Neural crest cell (in vitro differentiated cells): Measurements from ENCODE around the gene REC8. TPM values are rescaled to one million over a fixed set of nuclear protein-coding genes. Genes with fewer than 3 reads are reported as not detected.
"Not testable (repeated sequence)": the region's sequence is repeated elsewhere in the genome, so short reads cannot be mapped to it uniquely, and the experiment has no call there.

ENCODE experiments used
- DNase-seq: peaks from one replicate; pipeline ENCODE4 v3.0.0; 2021; ENCODE audit warnings: low read depth, mixed read lengths, low spot score
- H3K27ac Mint-ChIP-seq: one replicate; pipeline ENCODE4 v1.8.0; 2021; ENCODE audit warnings: mild to moderate bottlenecking, mixed read lengths; ENCODE audit not compliant: unreplicated experiment
- H3K27me3 Mint-ChIP-seq: 2 replicates; pipeline ENCODE4 v1.8.0; 2021; ENCODE audit warnings: low read depth, mild to moderate bottlenecking, mixed read lengths
- H3K36me3 Mint-ChIP-seq: 2 replicates; pipeline ENCODE4 v1.8.0; 2021; ENCODE audit warnings: low read depth, mild to moderate bottlenecking, mixed read lengths
- H3K4me1 Mint-ChIP-seq: 2 replicates; pipeline ENCODE4 v1.8.0; 2021; ENCODE audit warnings: mixed read lengths
- H3K4me3 Mint-ChIP-seq: one replicate; pipeline ENCODE4 v1.8.0; 2021; ENCODE audit warnings: mild to moderate bottlenecking, mixed read lengths
- H3K9me3 Mint-ChIP-seq: 2 replicates; pipeline ENCODE4 v1.8.0; 2021; ENCODE audit warnings: mixed read lengths
- total RNA-seq: library from RNA; stranded (reverse); gene quantifications from 2 replicates; pipeline ENCODE4 v1.2.1, GENCODE V29; 2021
- TF ChIP-seq, protein P1 (sequence below): fragments of 200-600 bp; sonication (generic); conservative IDR thresholded peaks from 2 replicates; pipeline ENCODE4 v1.5.0; 2021; ENCODE audit warnings: antibody characterized with exemption, mild to moderate bottlenecking

Gene REC8
- total RNA-seq, 1 donor from 2014 or later, result 160 TPM

DNA sequence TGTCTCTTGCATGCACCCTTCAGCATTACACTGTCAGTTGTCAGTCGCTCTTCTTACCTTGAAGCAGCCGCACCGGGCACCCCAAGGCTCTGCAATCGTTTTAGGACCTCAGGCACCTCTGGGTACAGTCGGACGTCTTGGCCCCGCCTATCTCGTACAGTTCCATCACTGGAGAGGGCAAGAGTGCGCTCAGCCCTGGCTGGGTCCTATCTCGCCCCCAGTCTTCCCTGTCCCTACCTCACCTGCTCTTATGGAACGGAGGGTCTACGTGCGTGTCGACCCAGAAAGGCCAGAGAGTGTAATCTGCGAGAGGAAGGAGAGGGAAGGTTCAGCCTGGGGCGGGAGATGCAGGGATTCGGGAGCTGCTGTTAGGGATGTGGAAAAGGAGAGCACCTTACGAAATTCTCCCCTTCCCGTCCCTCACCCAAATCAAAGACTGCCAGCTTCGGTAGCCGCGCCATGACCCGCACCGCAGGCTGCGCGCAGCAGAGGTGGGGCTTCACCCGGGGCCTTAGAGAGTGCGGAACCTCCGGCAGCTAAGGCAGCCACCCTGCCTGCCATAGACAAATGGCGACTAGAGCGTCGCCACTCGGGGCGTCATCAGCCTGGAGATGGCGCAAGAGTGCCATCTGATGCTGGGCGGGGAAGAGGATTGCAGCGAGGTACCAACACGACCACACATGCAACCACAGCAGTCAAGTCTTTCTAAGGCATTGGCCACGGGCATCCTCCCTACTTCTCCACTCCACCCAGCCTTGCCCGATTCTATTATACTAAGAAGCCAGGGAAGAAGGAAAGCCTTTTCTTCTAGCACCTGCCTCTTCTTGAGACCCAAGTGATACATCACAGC lies 43.8 kb downstream of the REC8 start, which contains the start of gene MDP1:
TSS of gene MDP1 (minus strand) at position 572 of the 850 bp plus-strand sequence. CDS start at position 461, 111 bp downstream.
- Mint-ChIP-seq H3K36me3 (peaks cover 9% of the 10 kb centered on the region), H3K4me1 (peaks cover 35% of the 10 kb centered on the region), H3K27me3 (no peaks in the 10 kb centered on the region), H3K4me3 (peak within 1 kb of the TSS; percentile 91), H3K9me3 (no peaks in the 10 kb centered on the region), H3K27ac (peak within 1 kb of the TSS; percentile 86)
- peak; percentile 70 for DNase-seq
- TF ChIP-seq, protein P1, sequence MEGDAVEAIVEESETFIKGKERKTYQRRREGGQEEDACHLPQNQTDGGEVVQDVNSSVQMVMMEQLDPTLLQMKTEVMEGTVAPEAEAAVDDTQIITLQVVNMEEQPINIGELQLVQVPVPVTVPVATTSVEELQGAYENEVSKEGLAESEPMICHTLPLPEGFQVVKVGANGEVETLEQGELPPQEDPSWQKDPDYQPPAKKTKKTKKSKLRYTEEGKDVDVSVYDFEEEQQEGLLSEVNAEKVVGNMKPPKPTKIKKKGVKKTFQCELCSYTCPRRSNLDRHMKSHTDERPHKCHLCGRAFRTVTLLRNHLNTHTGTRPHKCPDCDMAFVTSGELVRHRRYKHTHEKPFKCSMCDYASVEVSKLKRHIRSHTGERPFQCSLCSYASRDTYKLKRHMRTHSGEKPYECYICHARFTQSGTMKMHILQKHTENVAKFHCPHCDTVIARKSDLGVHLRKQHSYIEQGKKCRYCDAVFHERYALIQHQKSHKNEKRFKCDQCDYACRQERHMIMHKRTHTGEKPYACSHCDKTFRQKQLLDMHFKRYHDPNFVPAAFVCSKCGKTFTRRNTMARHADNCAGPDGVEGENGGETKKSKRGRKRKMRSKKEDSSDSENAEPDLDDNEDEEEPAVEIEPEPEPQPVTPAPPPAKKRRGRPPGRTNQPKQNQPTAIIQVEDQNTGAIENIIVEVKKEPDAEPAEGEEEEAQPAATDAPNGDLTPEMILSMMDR, result peak; percentile 68

DNA sequence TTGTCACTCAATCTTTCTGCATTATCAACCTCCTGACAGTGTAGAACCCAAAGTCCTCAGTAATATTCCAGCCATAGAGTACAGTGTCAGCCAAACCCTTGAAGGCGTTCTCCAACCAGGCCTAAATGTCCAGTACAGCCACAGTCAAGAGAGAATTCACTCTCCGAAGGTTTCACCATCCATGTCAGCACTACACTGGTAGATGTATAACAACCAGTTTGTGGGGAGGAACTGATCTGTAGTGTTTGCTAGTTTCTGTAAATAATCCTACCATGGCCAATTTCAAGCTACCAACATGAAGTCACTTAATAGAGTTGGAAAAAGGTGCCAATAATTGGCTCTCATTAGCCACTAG lies 44.4 kb downstream of the REC8 start:
- Mint-ChIP-seq H3K27me3 (no peaks in the 10 kb centered on the region), H3K9me3 (no peaks in the 10 kb centered on the region), H3K27ac (peak overlapping the region; percentile 7), H3K36me3 (peaks cover 8% of the 10 kb centered on the region), H3K4me1 (peaks cover 35% of the 10 kb centered on the region), H3K4me3 (peak overlapping the region; percentile 91)
- no peak for DNase-seq
- TF ChIP-seq, protein P1, result no peak

DNA sequence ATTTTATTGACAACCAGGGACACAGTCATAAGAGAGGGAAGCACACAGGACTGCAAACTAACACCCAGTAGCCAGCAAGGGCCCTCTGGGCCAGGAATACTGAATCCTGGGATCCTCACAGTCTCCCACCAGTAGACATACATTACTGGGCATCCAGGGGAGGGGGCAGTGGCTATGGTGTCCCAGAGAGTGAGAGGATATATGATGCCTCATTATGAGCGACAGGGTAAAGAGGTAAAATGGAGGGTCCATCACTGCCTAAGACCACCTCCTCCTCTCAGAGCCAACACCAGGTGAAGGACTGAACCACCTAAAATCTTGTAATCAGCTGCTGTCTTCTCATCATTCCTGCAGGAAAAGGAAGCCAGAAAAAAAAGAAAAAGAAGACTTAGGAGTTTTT lies 45.0 kb downstream of the REC8 start:
- H3K27ac Mint-ChIP-seq, H3K27me3 Mint-ChIP-seq, DNase-seq, H3K9me3 Mint-ChIP-seq, H3K36me3 Mint-ChIP-seq: not testable (repeated sequence)
- Mint-ChIP-seq H3K4me1 (peaks cover 30% of the 10 kb centered on the region), H3K4me3 (peak overlapping the region; percentile 91)

DNA sequence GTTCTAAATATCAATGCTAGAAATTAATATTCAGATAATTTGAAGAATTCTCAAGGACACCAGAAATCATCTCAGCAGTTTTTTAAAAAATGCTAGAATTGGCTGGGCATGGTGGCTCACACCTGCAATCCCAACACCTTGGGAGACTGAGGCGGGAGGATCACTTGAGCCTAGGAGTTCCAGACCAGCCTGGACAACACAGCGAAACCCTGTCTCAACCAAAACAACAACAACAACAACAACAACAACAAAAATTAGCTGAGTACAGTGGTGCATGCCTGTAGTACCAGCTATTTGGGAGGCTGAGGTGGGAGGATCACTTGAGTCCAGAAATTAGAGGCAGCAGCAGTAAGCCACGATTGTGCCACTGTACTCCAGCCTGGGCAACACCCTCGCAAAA lies 47.2 kb downstream of the REC8 start:
- Mint-ChIP-seq H3K9me3 (no peaks in the 10 kb centered on the region), H3K36me3 (peaks cover 5% of the 10 kb centered on the region), H3K4me3 (no peak overlapping the region), H3K27ac (no peak overlapping the region), H3K27me3 (no peaks in the 10 kb centered on the region), H3K4me1 (peaks cover 16% of the 10 kb centered on the region)
- DNase-seq, result no peak
- TF ChIP-seq, protein P1, result no peak

DNA sequence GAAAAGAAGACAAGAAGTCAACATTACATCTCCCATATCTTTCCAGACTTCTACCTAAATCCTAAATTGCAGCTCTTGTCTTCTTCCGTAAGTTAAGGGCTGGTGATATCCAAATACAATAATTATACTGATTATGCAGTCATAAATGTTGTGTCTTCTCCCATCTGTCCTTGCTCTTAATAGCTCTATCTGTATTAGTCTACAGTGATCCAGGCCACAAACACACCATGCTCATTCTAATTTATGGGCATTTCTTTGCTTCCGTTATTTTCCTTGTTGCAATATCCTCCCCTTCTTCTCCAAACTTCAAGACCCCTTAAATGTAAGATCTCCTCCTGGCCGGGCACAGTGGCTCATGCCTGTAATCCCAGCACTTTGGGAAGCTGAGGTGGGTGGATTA lies 47.6 kb downstream of the REC8 start:
- no peaks in the 10 kb centered on the region for H3K9me3 Mint-ChIP-seq
- H3K27me3 Mint-ChIP-seq, result no peaks in the 10 kb centered on the region
- H3K4me3 Mint-ChIP-seq, result no peak overlapping the region
- peaks cover 12% of the 10 kb centered on the region for H3K4me1 Mint-ChIP-seq
- TF ChIP-seq, protein P1, result no peak
- H3K27ac Mint-ChIP-seq, result no peak overlapping the region
- DNase-seq, result no peak
- peaks cover 2% of the 10 kb centered on the region for H3K36me3 Mint-ChIP-seq

DNA sequence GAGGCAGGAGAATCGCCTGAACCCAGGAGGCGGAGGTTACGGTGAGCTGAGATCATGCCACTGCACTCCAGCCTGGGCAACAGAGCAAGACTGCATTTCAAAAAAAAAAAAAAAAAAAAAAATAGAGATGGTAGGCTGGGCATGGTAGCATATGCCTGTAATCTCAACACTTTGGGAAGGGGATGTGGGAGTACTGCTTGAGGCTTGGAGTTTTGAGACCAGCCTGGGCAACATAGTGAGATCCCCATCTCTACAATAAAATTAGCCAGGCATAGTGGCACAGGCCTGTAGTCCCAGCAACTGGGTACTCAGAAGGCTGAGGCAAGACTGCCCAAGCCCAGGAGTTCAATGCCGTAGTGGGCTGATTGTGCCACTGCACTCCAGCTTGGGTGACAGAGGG lies 51.1 kb downstream of the REC8 start:
- not testable (repeated sequence) for H3K4me1 Mint-ChIP-seq, H3K27me3 Mint-ChIP-seq, DNase-seq, H3K9me3 Mint-ChIP-seq, H3K4me3 Mint-ChIP-seq, H3K36me3 Mint-ChIP-seq, H3K27ac Mint-ChIP-seq
